Measurements from ENCODE around the gene C1RL. TPM values are rescaled to one million over a fixed set of nuclear protein-coding genes. Genes with fewer than 3 reads are reported as not detected.
A peak's percentile ranks its signal among the peaks of the same experiment; 100 is the strongest.

Gene C1RL
- total and polyA plus RNA-seq, 2 of the 4 experiments (the other 2 are of a cell fraction): 9.1 to 12.3 TPM

DNA sequence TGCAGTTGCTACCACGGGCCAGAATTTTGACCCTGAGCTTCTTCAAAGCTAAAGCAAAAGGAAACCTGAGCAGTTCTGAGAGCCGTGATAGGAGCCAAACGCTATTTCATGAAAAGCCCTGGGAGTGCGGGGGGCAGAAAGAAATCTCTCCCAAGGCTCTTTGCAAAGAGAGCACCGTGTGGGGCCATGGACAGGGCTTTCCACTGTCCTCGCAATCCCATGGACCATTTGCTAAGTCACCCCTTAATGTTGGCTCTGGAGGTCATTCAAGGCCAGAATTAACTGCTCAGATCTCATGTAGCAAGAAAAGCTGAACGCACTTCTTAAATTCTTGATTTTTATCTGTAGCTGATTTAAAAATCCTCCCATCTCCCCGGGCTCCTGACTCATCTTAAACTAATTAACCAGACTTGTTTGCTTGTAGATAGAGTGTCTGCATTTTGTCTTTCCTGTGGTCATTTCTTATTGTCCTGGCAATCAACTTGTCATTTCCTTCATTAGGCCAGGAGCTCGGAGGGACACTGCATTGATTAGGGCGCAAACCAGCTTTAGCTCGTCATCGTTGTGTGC, 46.0 kb upstream of the C1RL start:
- no peak overlapping the region for H3K27ac ChIP-seq (ENCODE audit: insufficient read depth, low read length)
- ATAC-seq (ENCODE audit: low read depth): no peak
- H4K8ac ChIP-seq (ENCODE audit: low read depth in 2 of 2, low read length in 2 of 2): no peak overlapping the region
- in situ Hi-C loops (cut with MboI; ENCODE audit: low sequenced_read_pairs) (no loop called here), intact Hi-C loops (cut with micrococcal nuclease) (no loop called here), dilution Hi-C loops (cut with HindIII; ENCODE audit: low sequenced_read_pairs, unreplicated experiment) (no loop called here)
- H3K9ac ChIP-seq (ENCODE audit: low read depth, low read length): no peak overlapping the region
- no peak overlapping the region for H3K56ac ChIP-seq (ENCODE audit: extremely low read depth, insufficient read depth, low read length)
- H3K36me3 ChIP-seq (ENCODE audit: control insufficient read depth, insufficient read depth, low read length): peaks cover 29% of the 10 kb centered on the region
- H4K5ac ChIP-seq (ENCODE audit: low read depth, low read length): no peak overlapping the region
- no peaks in the 10 kb centered on the region for H3K4me1 ChIP-seq (ENCODE audit: control insufficient read depth, insufficient read depth, low read length)
- H4K91ac ChIP-seq (ENCODE audit: insufficient read depth, low read depth, low read length): no peak overlapping the region
- no peak overlapping the region for H3K18ac ChIP-seq (ENCODE audit: low read depth, low read length)
- H3K4me2 ChIP-seq (ENCODE audit: low read depth, low read length): no peak overlapping the region
- H2BK120ac ChIP-seq (ENCODE audit: low read depth, low read length): no peak overlapping the region
- H3K14ac ChIP-seq (replicated peaks; ENCODE audit: low read depth, low read length): no peak overlapping the region
- no peak for TF ChIP-seq NFE2L2 (IDR thresholded peaks at IDR 0.05; ENCODE audit: low read depth, low read length)
- no peak for TF ChIP-seq MAZ (IDR thresholded peaks at IDR 0.05; ENCODE audit: borderline replicate concordance, low read depth, low read length)
- H2AK9ac ChIP-seq (replicated peaks; ENCODE audit: low read depth, low read length, poor library complexity): peak overlapping the region; percentile 63
- ChIA-PET POLR2A (ENCODE audit: unreplicated experiment) (interaction anchor here (0.7 kb wide), 1 partner anchor 29 kb away, joined by 3 read pairs; no protein-coding TSS in a partner anchor), CTCF (interaction anchor here (0.6 to 0.8 kb wide), 2 partner anchors 13 to 278 kb away, joined by 3 to 7 read pairs; no protein-coding TSS in a partner anchor)
- no peak overlapping the region for H3K23ac ChIP-seq (ENCODE audit: low read depth, low read length)
- no peak overlapping the region for H2BK5ac ChIP-seq (ENCODE audit: low read depth, low read length, poor library complexity, severe bottlenecking)
- H2BK20ac ChIP-seq (ENCODE audit: low read depth, low read length): no peak overlapping the region
- no peaks in the 10 kb centered on the region; the same call in 1 of the 2 replicates for H4K20me1 ChIP-seq (ENCODE audit: insufficient read depth, low read length)
- no peak overlapping the region for H3K4ac ChIP-seq (ENCODE audit: low read depth, low read length)
- no peaks in the 10 kb centered on the region for H3K9me1 ChIP-seq (ENCODE audit: insufficient read depth, low read length)
- DNase-seq: no peak
- H3K79me1 ChIP-seq (ENCODE audit: low read depth in 1 of 2, low read length in 2 of 2): no peaks in the 10 kb centered on the region
- H2BK15ac ChIP-seq (ENCODE audit: low read depth, low read length): no peak overlapping the region
- no peak overlapping the region for H3K4me3 ChIP-seq (ENCODE audit: insufficient read depth, low read depth, low read length)
- H3K9me3 ChIP-seq (ENCODE audit: control insufficient read depth, insufficient read depth, low read length): no peaks in the 10 kb centered on the region
- no peak overlapping the region for H2AFZ ChIP-seq (replicated peaks; ENCODE audit: low read length, poor library complexity)
- no peaks in the 10 kb centered on the region for H3K27me3 ChIP-seq (ENCODE audit: control insufficient read depth, insufficient read depth, low read length)
- WGBS, 2 experiments (ENCODE audit: extremely low coverage in 2 of 2, insufficient read length in 1 of 2): 94% methylated on average over 4 of the region's 12 CpGs; no CpG with 5 or more reads in 1 of the 2 experiments
- BruUV-seq (replicated peaks): no TSS peak
- H2AK5ac ChIP-seq (ENCODE audit: low read depth, low read length): no peak overlapping the region

All from IMR-90 (cell line).